ENCODE results near the gene KIAA0825.

Gene KIAA0825

DNA sequence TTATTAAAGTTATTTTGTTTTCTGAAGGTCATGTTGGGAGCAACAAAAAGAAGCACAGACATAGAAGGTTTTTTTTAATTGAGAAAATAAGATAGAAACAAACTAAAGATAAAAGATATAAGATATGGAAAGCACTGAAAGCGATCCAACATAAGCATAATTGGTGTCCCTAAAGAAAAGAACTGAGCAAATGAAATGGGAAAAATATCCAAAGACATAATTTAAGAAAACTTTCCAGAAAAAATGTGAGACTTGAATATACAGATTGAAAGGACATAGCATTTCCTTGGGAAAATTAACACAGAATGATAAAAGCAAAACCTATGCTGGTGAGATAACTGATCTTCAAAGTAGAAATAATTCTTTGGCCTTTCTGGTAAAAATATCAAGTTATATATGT, 289.3 kb downstream of the KIAA0825 start:
- no peak for FAIRE-seq
- DNase-seq (ENCODE audit: insufficient read length, low spot score) = no peak

DNA sequence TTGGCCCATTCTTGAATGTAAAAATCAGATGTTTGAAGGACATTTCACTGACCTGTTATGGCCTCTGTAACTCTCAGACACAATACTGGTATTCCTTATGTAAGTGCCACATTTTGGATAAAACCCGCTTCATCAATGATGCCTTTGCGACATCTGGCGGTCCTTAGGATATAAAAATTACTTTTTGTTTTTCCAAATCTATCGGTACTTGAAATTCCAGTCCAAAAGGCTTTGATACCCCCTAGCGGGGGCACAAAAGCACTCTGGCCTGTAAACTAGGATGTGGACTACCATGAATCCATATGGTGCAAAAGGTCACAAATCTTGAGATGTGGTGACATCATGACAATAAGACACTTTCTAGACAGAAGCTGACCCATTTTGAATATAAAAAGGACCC, 291.8 kb downstream of the KIAA0825 start:
- DNase-seq (ENCODE audit: insufficient read length, low spot score) = no peak

DNA sequence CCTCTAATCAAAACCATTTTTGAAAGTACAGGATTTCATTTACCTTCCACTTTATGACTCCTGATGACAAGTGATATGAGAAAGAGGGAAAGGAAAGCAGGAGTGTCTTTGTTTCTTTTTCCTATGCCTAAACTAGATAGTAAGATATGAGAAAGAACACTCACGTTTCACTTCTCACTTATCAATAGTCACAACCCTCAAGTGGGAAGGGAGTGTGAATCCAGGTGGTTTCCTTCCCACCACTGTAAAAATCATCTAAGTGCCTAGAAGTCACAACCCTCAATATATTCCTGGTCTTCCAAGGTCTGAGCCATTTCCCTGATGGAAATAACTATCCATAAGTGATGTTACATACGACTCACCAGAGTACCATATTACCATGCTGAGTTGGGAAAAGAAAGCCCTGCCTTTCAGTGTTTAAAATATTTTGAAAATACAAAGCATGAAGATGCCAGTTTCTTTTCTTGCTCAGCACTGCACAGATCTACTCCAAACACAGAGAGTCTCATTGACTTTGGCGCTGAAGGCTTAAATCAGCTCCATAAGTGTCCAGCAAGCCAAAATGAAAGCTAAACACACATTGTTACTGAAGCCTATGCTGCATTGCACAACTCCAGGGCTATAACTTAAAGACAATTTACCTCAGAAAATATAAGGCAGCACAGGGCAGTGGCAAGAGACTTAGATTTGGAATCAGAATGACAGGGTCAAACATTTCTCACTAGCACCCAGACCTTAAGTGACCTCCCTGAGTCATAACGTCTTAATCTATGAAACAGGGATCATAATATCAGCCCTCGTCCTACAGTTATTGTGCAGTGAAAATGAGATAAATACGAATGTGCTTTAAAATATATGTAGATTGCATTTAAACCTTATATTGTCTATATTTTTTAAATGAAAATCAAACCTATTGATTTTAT, 301.2 kb downstream of the KIAA0825 start:
- FAIRE-seq (no peak), DNase-seq (ENCODE audit: insufficient read length, low spot score) (no peak)

More for the DNA sequence above, 291.8 kb downstream of the KIAA0825 start:
- no peak for FAIRE-seq

DNA sequence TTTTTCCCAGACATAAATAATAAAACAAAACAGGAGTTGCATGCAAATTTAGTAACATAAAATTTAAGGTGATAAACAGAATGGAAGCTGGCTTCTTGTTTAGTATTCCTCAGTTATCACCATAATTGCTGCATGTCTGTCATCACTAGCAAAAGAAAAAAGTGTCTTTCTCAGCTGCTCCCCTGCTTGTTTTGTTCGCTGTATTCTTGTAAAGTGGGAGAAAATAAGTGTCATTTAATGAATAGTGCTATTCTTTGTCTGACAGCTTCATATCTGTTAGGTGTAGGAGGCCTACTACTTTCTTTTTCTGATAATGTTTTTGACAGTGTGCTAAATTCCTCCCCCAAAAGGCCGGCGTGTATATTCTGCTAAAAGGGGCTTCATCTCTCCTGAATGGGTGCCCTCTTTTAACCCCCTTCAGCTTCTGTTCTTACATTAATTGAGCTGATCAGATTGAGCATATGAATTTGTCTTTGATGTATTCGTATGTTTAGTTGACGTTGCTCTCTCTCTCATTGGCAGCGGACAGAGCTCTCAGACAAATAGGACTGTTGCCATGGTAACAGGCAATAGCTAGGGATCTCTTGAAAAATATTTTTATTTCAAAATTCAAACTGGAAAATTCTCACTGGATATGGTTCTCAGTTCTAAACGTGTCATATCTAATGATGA, 303.8 kb downstream of the KIAA0825 start:
- DNase-seq (ENCODE audit: insufficient read length, low spot score) = no peak
- FAIRE-seq = no peak

DNA sequence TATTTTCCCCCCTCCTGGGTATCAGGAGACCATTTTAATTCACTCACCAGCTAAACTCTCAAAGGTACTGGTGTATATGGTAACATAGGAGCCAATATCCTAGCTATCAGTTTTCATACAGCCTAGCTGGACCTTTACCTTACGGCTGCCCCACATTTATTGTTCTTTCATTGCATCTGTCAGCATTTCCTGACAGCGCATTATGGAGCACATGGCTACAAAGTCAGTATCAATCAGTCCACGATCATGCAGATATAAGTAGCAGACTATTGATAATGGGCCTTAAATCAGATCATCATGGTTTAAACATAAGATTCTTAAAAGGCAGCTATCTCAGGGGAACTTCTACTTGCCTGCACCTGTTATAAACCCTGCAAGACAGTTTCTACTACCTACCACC, 304.7 kb downstream of the KIAA0825 start:
- FAIRE-seq = no peak
- DNase-seq (ENCODE audit: insufficient read length, low spot score) = no peak

DNA sequence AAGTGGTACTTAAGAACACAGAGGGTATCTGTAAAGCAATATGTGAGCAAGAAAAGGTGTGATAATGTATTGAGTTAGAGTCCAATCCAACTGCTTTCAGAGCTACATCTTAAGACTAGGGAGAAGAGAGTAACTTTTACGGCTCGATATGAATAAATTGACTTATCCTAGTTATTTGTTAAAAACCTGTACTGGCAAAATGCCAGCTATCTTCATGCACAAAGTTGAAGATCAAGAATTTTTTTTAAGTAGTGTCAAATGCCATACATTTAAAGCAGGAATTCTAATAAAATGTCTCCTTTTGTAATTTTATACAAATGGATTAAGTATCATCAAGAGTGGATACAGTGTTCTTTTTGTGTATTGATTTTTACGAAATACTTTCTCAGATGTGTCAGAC, 305.2 kb downstream of the KIAA0825 start:
- DNase-seq (ENCODE audit: insufficient read length, low spot score) = no peak

DNA sequence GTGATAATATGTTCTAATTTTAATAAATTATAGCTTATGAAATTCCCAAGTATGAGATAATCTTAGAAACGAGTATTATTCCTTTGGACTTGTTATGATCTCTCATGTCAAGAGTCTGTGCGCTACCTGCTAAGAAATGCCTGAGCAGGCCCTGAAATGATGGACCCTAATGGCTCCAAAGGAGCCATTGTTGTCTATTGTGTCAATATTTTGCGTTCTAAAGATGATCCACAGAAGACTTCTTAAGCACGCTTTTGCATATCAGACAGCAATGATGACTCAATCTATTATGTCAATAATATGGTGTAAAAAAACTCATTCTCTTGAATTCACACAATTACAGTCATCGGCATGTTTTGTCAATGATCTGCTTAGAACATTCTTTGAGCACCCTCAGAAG, 306.1 kb downstream of the KIAA0825 start:
- DNase-seq (ENCODE audit: insufficient read length, low spot score) (no peak), FAIRE-seq (no peak)

More for the DNA sequence above, 305.2 kb downstream of the KIAA0825 start:
- no peak for FAIRE-seq

DNA sequence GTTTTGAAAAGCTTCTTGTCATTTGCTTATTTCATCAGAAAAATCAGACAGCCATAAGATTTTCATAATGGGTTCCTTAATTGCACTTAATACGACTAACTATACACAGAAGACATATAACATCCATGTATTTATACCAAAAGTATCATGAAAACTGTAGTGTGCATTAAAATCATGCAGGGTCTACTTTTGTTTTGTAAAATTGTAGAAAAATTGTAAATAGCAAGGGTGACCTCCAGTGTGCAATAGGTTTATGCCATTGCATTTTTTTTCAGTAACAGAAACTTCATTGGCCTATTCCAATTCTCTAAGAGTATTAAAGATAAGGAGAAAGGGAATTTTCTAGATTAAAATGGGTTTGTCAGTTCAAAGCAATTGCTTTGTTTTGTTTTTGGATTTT, 307.6 kb downstream of the KIAA0825 start:
- FAIRE-seq = no peak
- no peak for DNase-seq (ENCODE audit: insufficient read length, low spot score)

DNA sequence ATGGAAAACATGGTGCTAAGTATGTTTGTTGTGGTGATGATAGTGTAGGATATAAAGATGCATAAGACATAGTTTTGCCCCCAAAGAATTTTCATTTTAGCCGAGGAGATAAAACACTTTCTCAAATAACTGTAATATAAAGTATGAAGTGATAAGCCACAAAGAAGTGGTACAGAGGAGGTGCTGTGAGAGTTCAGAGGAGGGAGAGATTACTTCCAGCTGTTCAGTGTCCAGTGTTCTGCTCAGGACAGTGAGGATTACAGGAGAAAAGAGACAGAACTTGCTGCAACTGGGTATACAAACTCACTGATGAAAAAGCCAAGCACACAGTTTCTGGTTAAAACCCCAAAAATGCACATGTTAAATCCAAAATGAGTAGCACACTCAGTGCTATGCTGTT, 309.3 kb downstream of the KIAA0825 start:
- FAIRE-seq = no peak
- no peak for DNase-seq (ENCODE audit: insufficient read length, low spot score)

DNA sequence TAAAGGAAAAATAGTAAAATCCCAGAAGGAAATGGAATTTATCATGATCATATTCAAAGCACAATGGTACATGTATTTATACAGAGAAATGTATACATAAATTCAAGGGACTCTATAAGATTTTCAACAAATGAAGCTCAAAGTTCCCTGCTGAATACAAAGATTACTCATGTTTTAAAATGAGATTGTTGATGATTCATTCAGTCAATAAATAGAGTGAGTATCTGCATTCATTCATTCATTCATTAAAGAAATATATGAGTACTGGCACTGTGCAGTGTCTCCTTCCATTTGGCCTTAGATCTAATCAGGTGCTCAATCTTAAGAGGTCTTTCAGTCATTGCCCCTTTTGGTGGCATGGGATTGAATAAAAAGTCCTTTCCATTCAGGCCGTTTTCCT, 310.0 kb downstream of the KIAA0825 start:
- FAIRE-seq = no peak
- no peak for DNase-seq (ENCODE audit: insufficient read length, low spot score)

DNA sequence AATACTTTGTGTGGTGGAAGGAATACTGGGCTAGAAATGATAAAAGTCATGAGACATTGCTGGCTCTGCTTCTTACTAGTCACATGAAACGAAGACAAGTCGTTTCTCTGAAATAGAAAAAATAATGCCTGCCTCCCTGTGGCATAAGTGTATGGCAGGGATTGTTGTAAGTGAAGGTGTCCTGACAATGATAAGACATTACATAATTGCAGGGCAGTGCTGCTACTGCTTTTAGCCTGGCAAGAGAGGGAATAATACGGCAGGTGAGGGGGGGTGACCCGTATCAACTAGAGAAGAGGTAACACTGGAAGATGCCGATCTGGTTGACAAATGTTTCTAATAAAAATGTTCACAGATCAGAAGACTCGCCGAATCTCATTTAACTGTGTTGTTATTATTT, 314.3 kb downstream of the KIAA0825 start:
- DNase-seq (ENCODE audit: insufficient read length, low spot score) (no peak), FAIRE-seq (no peak)

DNA sequence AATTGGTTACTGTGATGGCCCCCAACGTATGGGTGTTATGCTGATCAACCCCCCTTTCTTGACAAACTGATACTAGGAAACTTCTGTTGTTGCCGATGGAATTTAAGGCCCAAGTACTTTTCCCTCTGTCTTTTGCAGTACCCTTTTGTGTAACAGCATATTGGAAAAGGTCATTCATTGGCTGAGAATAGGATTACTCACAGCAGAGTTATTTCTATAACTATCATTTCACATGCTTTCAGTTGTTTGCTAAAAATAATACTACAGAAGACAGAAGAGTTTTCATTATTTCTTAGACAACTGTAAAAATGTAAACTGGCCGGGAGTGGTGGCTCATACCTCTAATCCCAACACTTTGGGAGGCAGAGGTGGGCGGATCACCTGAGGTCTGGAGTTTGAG, 329.5 kb downstream of the KIAA0825 start:
- no peak for DNase-seq (ENCODE audit: insufficient read length, low spot score)
- FAIRE-seq = no peak

DNA sequence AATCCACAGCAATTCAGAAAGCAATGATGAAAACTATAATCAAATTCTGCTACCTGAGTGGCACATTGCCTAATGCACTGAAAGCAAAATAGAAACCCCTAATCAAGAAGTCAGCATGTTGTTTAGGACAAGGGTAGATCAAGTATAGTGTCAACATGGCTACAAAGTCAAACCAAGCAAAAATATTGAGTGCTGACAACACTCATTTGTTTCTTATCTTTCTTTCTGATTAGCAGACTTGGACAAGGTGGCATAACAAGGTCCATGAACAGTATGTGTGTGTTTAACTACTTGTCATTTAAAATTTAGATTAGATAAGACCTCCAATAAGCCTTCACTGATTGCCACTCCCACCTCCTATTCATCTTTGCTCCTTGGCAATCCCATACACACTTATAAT, 332.4 kb downstream of the KIAA0825 start:
- DNase-seq (ENCODE audit: insufficient read length, low spot score) (no peak), FAIRE-seq (no peak)

DNA sequence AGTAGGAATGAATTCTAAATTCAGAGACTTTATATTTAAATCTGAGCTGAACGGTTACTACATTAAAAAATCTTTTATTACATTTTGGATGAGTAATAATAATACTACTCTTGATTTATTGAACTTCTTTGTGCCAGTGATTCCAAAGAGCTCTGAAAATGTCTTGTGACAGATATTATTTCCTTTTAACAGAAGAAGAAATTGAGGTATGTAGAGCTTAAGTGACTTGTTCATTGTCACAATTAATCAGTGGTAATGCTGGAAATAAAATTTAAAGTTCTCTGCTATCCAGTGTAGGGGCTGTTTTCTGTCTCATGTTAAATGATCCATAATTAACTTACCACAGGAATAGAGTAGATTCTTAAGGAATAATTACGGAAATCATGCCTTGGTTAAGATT, 335.3 kb downstream of the KIAA0825 start:
- DNase-seq (ENCODE audit: insufficient read length, low spot score) (no peak), FAIRE-seq (no peak)

DNA sequence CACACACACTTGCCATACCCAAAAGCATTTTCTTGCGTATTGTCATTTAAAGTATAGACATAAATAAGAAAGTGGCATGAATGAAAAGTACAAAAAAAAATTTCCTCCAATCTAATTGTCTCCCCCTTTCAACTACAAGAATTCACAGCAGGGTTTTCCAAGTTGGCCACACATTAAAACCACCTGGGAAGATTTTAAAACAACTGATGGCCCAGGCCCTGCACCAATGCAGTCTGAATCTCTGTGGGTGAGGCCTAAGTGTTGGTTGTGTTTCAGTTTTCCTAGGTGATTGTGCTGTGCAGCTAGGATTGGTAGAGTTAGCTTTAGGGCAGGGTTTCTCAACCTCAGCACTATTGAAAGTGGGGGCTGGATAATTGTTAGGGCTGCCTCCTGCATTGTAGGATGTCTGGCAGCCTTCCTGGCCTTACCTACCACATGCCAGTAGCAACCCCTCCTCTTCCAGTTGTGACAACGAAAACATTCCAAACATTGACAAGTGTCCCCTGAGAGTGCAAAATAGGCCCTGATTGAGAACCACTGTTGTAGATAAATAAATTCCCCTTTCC, 337.1 kb downstream of the KIAA0825 start:
- FAIRE-seq = no peak
- DNase-seq (ENCODE audit: insufficient read length, low spot score) = no peak

DNA sequence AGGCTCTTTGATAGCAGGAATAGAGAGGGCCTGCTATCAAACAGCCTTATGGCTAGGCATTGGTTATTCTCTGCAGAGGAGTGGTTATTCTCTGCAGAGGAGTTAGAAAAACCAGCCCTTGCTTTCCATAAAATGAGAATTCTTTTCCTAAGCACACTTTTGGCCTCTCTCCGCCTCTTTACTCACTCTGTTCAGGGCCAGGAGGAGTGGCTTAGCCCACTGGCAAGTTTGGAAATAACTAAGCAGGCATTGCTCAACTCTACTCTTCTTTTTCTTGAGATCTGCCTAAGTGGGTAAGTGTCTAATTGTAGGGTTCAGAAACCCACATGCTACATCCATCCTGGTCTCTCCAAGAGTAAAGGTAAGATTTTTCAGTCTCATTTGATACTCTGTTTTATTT, 341.7 kb downstream of the KIAA0825 start:
- DNase-seq (ENCODE audit: insufficient read length, low spot score) (no peak), FAIRE-seq (no peak)

DNA sequence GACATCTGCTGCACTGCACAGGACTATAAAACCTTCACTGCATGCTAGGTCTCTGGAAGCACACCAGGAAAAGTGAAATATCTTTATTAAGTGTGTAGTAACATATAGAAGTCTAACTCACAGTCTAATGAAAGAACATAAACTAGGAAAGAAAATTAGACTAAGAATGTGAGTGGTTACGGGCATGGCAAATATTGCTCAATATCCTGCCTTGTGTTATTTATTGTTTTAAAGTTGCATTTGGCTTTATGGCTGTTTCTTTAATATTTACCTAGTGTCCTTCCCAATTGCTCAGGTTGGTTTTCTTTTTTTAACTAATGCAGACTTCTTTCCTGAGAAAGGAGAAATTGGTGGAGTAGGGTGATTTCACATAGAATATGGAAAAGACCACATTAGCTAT, 342.4 kb downstream of the KIAA0825 start:
- DNase-seq (ENCODE audit: insufficient read length, low spot score) = no peak
- FAIRE-seq = no peak

DNA sequence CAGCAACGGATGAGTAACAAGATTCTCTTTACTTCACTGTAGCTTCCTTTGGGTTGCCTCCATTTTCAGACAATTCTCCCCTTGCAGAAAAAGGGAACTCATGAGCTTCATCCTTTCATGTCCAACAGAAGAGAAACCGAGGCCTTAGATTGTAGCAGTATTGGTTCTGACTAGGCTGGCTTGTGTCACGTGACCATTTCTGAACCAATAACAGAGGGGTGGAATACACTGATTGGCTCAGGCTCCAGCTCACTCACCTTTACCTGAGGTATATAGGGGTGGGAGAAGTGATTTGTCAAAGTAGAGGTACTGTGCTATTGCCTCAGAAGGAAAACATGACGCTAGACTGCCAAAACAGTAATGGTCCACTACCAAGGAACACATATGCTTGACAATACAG, 343.7 kb downstream of the KIAA0825 start:
- no peak for FAIRE-seq

DNA sequence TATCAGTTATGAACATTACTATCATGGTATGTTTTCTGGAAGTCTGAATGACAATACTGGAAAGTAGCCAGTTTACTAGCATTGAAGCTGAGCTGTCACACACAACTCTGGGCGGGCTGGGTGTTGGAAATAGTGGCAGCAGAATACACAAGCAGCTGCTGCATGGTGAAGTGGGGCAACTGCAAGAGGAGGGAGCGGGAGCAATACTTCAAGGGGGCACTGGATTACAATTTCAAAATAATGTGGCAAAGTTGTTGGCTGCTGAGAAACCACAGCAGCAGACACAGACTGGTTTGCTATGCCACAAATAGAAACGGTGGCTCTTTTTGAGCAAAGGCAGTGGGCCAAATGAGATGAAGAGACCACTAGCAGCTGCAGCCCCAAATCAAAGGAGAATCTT, 350.2 kb downstream of the KIAA0825 start:
- FAIRE-seq (no peak), DNase-seq (ENCODE audit: insufficient read length, low spot score) (no peak)

More for the DNA sequence above, 343.7 kb downstream of the KIAA0825 start:
- DNase-seq (ENCODE audit: insufficient read length, low spot score) = no peak

DNA sequence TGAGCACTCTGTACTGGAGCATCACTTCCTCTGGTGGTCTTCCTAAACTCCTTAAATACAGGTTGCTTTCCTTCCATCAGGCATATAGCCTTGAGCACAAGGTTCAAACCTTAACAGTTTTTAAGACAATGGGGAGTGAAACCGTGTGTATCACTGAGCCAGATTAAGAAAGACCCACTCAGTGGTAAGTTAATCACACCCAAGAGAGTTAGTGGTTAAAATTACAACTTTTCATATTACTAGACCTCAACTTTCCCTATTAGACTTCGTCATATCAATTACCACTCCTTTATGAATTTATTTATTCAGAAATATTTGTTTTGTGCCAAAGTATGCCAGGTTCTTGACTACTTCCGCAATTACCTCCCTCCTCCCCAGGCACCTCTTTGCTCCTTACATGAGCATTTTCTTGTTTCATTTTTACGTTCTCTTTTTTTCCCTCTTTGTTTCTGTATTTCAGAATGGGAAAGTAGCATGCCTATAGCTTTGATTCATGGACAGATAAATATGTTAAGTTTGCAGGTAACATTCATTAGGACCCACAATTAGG, 351.0 kb downstream of the KIAA0825 start:
- no peak for DNase-seq (ENCODE audit: insufficient read length, low spot score)
- no peak for FAIRE-seq

DNA sequence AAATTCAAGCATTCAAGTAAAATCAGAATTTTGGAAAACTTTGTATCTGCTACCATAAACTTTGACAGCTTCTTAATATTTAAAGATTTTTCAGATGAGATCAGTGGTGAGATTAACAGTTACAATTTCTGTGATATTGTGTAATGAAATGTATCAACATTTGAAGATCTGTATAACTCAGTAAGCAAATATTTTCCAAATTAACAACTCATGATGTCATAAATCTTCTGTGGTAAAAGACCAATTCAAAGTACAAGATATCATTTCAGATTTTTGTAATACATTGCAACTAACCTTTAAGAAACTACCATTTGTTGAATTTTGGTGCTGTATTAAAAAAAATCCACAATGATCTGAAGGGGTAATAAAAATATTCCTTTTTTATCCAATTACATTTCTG, 352.2 kb downstream of the KIAA0825 start:
- DNase-seq (ENCODE audit: insufficient read length, low spot score) (no peak), FAIRE-seq (no peak)

DNA sequence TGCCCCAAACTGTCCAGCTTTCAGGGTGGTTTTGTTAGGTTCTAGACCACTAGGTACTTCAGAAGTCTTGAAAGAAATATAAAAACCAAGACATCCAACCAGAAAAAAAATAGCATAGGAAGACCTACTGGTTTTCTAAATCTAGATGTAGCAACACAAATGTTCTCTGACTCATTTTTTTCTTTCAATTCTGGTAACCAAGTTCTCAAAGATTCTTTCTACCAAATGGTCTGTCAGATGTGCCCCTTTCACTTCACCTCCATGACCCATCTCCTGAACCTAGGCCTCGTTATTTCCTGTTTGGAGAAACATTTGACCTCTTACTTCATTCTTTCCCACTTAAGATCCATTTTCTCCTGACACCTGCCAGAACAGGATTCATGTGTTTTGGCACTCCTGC, 355.3 kb downstream of the KIAA0825 start:
- FAIRE-seq (no peak), DNase-seq (ENCODE audit: insufficient read length, low spot score) (no peak)

All from GM19239 (cell line).